Measurements from ENCODE around the gene WWC2.

DNA sequence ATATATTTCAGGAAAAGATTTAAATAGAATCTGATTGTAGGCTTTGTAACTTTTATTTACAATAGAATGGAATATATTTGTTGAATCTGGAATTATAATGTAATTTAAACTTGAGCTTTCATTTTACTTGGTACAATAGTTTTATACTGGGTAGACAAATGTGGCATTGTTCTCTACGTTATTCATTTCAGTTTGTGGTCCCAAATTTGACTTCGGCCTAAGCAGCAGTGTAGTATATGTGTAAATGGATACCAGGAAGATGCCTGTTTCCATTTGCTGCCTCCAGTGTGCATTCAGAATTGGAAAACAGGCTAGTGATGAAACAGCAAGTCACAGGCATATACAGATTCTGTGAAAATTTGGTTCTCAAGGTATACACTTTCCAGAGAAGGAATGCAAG is 143.2 kb downstream of the WWC2 start:
- TF ChIP-seq, protein P1, sequence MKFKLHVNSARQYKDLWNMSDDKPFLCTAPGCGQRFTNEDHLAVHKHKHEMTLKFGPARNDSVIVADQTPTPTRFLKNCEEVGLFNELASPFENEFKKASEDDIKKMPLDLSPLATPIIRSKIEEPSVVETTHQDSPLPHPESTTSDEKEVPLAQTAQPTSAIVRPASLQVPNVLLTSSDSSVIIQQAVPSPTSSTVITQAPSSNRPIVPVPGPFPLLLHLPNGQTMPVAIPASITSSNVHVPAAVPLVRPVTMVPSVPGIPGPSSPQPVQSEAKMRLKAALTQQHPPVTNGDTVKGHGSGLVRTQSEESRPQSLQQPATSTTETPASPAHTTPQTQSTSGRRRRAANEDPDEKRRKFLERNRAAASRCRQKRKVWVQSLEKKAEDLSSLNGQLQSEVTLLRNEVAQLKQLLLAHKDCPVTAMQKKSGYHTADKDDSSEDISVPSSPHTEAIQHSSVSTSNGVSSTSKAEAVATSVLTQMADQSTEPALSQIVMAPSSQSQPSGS (tag by site-specific recombination; IDR thresholded peaks at IDR 0.05; ENCODE audit: low read depth): no peak
- TF ChIP-seq, protein P2, sequence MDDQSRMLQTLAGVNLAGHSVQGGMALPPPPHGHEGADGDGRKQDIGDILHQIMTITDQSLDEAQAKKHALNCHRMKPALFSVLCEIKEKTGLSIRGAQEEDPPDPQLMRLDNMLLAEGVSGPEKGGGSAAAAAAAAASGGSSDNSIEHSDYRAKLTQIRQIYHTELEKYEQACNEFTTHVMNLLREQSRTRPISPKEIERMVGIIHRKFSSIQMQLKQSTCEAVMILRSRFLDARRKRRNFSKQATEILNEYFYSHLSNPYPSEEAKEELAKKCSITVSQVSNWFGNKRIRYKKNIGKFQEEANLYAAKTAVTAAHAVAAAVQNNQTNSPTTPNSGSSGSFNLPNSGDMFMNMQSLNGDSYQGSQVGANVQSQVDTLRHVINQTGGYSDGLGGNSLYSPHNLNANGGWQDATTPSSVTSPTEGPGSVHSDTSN (CRISPR knock-in tag; IDR thresholded peaks at IDR 0.05): no peak
